HG03095 (cell line): ENCODE data around the gene STIM1.
"Not testable (repeated sequence)": the region's sequence is repeated elsewhere in the genome, so short reads cannot be mapped to it uniquely, and the experiment has no call there.

Experiments
- ATAC-seq: cut with Tn5 transposase; IDR thresholded peaks from one replicate; pipeline ENCODE4 v1.9.1; 2021; ENCODE audit warnings: moderate library complexity; ENCODE audit not compliant: unreplicated experiment

The STIM1 gene

DNA sequence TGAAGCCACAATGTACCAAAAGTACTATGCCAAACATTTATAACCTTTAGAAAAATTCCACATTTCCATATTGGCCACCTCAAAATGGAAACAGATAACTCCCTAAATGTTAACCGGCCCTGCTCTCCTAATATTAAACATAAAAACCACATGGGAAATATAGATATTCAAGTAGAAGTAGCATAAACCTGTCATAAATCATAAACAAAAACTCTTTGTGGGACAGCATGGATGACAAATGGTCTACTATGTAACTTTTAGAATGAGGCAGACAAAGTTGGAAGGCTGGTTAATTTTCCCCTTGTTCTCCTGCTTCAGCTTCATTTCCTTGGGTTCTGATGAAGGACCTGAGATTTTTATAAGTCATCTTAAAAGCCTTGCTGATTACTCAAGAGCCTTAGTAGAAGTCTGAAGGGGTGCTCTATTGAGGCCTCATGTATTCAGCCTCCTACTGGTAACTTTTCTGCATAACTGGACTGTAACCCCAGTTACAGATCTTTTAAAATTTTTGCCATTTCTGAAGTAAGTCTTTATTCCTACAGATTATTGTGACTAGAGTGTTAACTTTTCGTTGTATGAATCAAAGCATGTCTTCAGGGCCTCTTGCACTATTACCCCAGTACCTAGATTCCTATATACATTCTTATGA, 116.4 kb downstream of the STIM1 start:
- ATAC-seq: no peak

DNA sequence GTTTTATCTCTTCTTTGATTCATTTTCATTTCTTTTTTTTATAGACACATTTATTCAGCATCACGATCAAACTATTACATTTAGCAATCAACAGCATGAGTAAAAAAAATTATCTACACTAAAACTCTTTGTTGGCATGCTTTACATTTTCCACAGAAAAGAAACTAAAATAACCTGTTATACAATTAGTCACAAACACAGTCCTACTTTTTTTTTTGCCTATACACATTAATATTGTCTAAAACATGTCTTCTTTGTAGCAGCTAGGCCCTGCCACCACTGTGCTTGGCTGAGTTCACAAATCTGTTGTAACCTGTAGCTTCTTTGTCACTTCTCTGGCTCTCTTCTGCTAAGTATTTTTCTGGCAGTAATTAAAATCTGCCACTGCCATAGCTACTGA, 117.0 kb downstream of the STIM1 start:
- no peak for ATAC-seq

DNA sequence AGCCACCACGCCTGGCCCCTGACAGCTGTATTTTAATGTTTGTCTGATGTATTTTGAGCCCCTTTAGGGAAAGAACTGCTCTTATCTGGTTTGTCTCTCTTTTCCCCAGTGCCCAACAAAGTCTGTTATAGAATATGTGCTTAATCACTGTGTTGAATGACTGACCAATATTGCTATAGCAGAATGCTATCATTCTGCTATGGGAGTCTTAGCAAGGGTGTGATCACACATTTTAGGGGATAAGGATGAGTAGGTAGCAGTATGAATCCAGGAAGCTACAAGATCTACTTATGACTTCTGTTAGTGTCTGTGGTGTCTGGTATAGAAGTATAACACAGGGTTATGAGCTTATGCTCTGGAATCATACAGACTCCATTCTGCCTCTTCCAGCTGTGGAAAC, 121.6 kb downstream of the STIM1 start:
- no peak for ATAC-seq

DNA sequence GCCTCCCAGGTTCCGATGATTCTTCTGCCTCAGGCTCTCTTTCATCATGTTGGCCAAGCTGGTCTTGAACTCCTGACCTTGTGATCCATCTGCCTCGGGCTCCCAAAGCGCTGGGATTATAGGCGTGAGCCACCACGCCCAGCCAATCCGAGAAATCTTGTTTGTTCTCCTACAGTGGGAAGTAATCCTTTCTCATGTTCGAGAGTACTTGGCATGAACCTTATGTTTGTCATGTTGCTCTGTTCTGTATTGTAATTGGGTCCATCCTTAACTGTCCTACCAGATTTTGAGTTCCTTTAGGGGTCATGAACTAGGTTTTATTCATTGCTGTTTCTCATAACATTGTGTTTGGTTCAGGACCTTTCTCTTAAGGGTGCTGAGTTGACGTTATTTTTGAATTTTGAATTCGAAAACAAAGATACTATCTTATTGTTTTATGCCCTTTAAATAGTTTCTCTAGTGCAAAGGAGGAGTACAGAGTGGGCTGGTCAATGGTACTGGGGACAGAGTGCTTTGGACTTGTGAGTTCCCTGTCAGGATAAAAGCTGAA, 125.7 kb downstream of the STIM1 start:
- ATAC-seq: no peak

DNA sequence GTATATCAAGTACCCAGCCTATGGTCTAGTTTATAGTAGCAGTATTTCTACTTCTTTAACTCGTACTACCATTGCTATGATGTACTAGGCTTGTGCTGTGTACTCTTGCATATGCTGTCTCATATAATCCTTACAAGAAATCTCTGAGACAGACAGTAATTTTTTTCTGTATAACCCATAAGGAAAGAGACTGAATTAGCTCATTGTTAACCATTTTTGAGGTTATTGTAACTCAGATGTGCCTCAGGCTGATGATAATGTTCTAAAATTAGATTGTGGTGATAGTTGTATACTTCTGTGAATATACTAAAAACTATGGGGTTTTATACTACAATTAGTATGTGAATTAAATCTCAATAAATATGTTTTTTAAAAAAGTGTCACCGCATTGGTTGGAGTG, 127.0 kb downstream of the STIM1 start:
- ATAC-seq: no peak

DNA sequence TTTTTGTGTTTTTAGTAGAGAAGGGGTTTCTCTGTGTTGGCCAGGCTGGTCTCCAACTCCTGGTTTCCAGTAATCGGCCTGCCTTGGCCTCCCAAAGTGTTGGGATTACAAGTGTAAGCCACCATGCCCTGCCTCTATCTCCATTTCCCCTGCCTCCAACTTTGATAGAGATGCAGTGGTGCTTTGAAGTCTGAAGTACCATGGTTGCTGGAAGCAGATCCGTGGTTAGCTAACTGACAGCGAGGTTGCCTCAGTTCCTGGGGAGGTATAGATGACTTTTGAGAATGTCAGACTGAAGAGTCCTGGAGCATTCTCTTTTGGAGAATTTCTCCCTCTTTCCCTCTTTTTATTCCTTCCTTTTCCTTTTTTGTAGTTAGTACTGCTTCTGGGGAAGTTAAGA, 127.6 kb downstream of the STIM1 start:
- ATAC-seq: no peak

DNA sequence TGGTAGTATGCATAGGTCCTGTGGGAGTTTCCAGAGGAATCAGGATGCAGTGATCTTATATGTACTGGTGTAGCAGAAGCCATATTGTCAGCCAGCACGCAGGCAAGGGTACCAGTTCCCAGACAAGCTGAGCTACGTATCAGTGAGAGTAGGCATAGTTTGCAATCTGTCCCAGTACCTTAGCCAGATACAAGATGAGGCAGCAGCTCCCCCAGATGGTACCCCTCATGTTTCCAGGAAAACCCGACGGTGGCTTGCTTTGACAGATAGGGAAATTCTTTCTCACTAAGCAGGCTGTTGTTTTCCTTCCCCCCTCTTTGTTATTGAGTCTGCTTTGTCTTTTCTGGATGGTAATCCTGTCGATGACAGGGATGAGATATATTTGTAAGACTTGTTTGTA, 129.4 kb downstream of the STIM1 start:
- no peak for ATAC-seq

DNA sequence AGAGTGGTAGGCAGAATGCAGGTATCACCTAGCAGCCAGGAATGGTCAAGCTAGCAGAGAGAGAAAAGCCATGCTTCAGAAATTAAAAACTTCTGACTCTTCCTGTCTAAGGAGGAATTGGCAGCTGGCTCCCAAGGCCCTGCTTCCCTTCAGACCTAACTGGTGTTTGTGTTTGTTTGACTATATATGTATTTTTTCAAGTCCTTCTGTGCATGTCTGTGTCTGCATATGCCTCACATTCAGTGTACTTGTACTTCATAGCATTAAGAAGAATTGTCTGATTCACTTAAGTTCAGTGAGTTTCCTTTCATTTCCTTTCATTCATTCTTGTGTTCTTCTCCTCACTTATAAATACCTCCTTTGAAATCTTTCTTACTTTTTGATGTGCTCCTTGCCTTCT, 130.2 kb downstream of the STIM1 start:
- ATAC-seq: no peak

DNA sequence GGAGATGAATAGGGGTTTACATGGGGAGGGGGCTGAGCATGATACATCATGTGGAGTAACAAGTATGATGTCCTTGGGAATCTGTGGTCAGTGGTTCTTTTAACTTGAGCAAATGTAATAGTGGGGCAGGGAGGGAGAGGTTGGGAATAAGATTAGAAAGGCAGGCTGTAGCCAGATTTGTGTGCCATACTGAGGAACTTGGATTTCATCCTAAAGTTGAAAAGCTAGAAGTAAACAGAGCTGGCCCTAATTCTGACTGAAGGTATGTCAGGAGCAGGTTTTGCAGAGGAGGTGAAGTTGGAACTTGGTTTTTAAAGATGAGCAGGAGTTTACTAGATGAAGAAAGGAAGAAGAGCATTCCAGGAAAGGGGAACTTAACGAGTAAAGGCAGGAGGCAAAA, 130.8 kb downstream of the STIM1 start:
- no peak for ATAC-seq

DNA sequence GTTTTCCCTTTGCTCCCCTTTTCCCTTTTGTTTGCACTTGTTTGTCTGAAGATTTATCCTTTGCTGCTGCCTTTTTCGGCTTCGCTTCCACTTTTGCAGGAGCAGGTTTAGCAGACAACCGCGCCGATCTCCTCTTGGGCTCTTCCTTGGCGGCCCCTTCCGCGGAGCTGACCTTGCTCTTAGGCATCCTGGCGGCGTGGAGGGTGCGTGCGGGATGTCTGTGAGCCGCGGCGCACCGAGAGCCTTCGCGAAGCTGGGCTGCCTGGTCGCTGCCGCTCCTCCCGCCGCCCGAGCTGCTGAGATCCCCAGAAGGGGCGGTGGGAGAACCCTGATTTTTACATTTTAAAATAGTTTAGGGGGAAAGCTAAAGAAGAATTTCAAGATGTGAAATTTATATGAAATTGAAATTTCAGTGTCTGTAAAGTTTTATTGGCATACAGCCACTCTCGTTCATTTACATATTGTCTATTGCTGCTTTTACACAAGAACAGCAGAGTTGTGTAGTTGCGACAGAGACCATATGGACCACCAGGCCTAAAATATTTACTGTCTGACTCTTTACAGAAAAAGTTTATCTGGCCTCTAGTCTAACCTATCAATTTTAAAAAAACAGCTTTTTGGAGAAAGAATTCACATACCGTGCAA, 133.9 kb downstream of the STIM1 start:
- no peak for ATAC-seq

DNA sequence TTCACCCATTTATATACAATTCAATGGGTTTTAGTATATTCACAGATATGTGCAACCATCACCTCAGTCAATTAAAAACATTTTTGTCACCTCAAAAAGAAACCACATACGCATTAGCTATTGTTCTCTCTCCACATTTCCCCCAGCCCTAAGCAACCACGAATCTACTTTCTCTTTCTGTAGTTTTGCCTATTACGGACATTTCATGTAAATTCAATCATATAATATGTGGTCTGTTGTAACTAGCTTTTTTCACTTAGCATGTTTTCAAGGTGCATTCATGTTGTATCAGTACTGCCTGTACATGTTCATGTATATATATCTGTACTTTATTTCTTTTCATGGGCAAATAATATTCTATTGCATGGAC, 134.4 kb downstream of the STIM1 start:
- no peak for ATAC-seq

DNA sequence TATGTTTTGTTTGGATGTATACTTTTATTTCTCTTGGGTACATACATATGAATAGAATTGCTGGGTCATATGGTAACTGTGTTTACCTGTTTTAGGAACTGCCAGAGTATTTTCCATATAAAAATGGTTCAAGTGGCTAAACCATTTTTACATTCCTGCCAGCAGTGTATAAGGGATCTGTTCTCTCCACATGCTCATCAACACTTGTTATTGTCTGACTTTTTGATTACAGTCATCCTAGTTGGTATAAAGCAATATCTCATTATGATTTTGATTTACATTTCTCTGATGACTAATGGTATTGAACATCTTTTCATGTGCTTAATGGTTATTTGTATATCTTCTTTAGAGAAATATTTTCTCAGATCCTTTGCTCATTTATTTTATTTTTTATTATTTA, 134.9 kb downstream of the STIM1 start:
- no peak for ATAC-seq

DNA sequence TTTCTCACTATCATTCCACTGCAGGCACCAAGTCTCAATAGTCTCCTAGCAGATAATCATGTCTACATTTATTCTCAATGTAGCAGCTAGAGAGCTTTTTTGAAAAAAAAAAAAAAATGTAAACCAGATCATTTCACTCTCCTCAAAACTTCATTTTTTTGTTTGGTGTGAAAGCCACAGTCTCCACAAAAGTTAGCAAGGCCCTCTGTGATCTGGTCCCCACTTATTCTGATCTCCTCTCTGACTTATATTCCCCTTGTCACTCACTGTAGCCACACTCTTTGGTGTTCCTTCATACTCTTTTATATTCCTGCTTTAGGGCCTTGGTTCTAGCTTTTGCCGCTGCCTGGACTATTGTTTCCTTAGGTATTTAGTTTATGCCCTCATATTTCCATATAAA, 137.5 kb downstream of the STIM1 start:
- no peak for ATAC-seq

DNA sequence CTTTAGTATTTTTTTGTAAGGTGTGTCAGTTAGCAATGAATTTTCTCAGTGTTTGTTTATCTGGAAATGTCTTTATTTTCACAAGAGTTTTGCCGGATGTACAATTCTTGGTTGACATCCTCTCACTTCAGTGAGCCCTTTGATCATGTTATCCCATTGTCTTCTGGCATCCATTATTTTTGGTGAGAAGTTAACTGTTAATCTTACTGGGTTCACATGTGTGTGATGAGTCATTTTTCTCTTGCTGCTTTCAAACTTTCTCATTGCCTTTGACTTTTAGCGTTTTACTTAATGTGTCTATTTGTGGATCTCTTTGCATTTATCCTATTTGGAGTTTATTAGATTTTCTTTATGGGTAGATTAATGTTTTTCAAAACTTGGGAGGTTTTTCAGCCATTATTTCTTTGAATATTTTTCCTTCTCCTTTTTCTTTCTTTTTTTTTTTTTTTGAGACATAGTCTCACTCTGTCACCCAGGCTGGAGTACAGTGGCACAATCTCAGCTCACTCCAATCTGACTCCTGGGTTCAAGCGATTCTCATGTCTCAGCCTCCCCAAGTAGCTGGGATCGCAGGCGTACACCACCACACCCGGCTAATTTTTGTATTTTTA, 138.7 kb downstream of the STIM1 start:
- ATAC-seq: no peak

DNA sequence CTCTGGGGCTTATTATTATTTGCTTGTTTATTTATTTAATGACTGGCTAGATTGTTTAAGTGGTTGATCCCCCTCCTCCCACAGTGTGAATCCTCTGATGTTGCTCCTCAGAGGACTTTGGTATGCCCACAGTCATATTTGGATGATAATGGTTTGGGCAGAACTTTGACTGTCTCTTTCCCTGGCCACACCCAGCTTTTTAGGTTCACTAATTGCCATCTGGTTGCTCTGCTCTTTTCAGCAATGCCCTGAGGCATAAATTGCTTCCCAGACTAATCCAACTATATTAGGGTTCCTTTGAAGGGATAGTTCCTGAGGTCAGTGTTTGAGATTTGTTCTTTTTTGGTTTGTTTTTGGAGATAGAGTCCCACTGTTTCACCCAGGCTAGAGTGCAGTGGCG, 139.8 kb downstream of the STIM1 start:
- ATAC-seq: no peak

DNA sequence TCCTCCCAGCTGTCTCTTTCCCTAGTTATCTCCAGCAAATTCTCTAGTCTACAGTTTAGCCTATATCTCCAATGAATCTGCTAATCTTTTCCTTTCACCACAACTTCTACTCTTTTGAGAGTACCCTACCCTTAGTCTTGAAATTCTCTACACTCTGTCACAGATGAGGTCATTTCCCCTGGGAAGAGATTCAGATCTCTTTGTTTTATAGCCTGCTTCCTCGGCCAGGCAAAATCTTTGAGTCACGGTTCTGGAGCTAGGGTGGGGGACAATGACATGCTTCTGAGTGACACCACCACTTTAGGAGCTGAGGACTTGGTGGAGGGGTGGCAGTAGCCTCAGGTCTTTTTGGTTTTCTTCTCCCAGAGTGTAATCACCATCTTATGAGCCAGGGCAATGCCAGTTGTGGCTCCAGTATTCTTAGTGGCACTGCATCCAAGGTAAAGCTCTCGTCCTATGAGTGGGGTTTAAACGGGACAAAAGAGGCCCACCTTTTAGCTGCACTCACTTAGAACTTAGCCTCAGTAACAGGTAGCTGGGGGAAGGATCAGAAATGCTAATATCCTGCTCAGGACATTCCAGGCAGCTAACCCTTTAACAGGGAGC, 140.6 kb downstream of the STIM1 start:
- no peak for ATAC-seq

DNA sequence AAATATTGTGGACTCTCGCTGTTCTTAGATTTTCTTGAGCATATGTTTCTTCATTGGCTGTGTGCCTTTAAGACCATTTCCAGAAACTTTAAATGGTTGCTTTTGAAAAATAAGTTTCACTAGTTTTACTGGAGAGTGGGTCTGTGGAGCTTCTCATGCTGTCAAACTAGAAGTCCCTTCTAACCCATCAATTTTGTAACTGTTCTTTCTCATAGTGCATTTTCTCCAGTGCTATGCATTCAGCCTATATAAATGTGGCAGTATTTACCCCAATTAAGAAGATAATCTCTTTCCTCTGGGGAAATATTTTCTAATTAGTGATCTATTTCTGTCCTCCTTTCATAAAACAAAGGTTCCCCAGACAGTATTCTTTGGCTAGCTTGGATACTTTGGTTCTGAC, 141.2 kb downstream of the STIM1 start:
- no peak for ATAC-seq

DNA sequence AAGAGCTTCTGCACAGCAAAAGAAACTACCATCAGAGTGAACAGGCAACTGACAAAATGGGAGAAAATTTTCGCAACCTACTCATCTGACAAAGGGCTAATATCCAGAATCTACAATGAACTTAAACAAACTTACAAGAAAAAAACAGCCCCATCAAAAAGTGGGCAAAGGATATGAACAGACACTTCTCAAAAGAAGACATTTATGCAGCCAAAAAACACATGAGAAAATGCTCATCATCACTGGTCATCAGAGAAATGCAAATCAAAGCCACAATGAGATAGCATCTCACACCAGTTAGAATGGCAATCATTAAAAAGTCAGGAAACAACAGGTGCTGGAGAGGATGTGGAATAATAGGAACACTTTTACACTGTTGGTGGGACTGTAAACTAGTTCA, 149.3 kb downstream of the STIM1 start:
- ATAC-seq: not testable (repeated sequence)

DNA sequence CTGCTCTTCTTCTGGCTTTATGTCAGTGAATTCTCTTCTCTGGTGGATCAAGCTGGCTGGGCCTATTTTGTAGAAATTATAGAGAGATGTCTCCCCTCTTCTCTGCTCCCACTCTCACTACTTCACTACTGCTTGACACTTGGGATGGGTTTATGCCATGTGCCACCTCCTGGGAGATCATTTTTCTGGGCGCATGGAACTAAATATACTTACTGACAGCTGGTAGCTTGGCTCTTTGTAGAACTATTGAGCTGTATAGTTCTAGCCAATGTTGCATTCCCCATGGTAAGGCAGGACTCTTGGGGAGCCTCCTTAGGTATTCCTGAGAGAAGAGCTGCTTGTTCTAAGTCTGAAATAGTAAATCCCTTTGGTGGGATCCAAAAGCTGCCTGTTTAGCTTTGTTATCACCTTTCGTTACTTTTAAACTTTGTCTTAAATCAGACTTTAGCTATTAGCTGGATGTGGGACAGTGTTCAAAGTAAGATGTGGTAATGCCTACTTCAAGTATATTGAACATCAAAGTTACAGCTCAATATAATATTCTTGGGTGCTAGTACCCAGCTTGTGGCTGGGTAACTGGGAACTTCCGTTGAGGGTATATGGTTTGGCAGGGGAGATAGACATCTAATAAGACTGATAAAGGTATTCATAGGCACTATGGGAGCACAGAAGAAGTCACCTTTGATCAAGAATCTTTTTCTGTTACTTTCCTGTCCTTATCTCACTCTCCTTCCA, 151.6 kb downstream of the STIM1 start:
- ATAC-seq: no peak

DNA sequence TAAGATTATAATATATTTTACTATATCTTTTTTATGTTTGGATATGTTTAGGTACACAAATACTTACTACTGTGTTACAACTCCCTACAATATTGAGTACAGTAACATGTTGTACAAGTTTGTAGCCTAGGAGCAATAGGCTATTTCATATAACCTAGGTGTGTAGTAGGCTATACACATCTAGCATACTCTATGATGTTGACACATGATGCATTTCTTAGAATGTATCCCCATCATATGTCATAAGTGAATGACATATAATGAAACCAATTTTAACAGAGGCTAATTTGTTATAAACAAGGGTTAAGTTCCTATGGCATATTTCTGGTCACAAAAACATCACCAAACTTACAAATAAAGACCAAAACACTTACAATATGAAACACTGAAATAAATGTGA, 152.7 kb downstream of the STIM1 start:
- no peak for ATAC-seq

DNA sequence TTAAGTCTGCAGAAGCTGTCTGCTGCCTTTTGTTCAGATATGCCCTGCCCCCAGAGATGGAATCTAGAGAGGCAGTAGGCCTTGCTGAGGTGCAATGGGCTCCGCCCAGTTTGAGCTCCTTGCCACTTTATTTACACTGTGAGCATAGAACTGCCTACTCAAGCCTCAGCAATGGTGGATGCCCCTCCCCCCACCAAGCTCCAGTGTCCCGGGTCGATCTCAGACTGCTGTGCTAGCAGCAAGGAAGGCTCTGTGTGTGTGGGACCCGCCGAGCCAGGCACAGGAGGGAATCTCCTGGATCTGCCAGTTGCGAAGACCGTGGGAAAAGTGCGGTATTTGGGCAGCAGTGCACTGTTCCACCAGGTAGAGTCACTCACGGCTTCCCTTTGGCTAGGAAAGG, 161.1 kb downstream of the STIM1 start:
- ATAC-seq: not testable (repeated sequence)
